H1 (cell line): ENCODE data around the gene INPP4B. TPM values are rescaled to one million over a fixed set of nuclear protein-coding genes. Genes with fewer than 3 reads are reported as not detected.

Experiments used
- ASH2L ChIP-seq: fragments of 200-600, 300-600 bp; sonication (generic); IDR thresholded peaks from one replicate; pipeline ENCODE4 v1.7.1; 2017; ENCODE audit warnings: low read length
- ATF2 ChIP-seq: IDR thresholded peaks from 2 replicates; pipeline ENCODE4 v1.6.1; 2012; ENCODE audit warnings: low read length, inconsistent platforms
- CHD7 ChIP-seq: fragments of 300-600 bp; sonication (generic); IDR thresholded peaks from 2 replicates; pipeline ENCODE4 v1.7.1; 2012; ENCODE audit warnings: low read length, moderate library complexity, mild to moderate bottlenecking, inconsistent platforms; ENCODE audit not compliant: insufficient replicate concordance
- POU5F1 ChIP-seq: IDR thresholded peaks from 2 replicates; pipeline ENCODE4 v1.6.1; 2011; ENCODE audit warnings: low read depth, mild to moderate bottlenecking, low read length, moderate library complexity
- RNF2 ChIP-seq: fragments of 200-900, 300-1000 bp; sonication (generic); IDR thresholded peaks from 2 replicates; pipeline ENCODE4 v1.7.1; 2016; ENCODE audit warnings: borderline replicate concordance, low read depth, mild to moderate bottlenecking, antibody characterized with exemption, low read length; ENCODE audit not compliant: poor library complexity, severe bottlenecking; ENCODE audit errors: missing control alignments
- SRF ChIP-seq: IDR thresholded peaks from 2 replicates; pipeline ENCODE4 v1.6.1; 2011; ENCODE audit warnings: mild to moderate bottlenecking, low read depth, low read length, moderate library complexity
- polyA plus RNA-seq, 7 experiments: library from polyadenylated mRNA; depleted of rRNA in 3 of 7; stranded (reverse) in 5 of 7; unstranded in 2 of 7; fragments of >200 nt in 5 of 7; fragments of 200-250 nt in 2 of 7; gene quantifications; 1 replicate in 5 of 7; 2 replicates in 1 of 7; 4 replicates in 1 of 7; pipeline versions ENCODE4 v1.2.1 to v1.2.3, GENCODE V29; 2011 to 2013; ENCODE audit warnings: missing spikeins in 2 of 7, mixed read lengths in 2 of 7
- total RNA-seq: library from RNA; stranded (reverse); fragmentation: NEBNext Ultra II Directional; extraction: Animal tissue kit (Norgen Biotek cat#: 25700); gene quantifications from 2 replicates; pipeline ENCODE4 v1.2.1, GENCODE V29; 2021

Gene INPP4B
- total and polyA plus RNA-seq, 2 of the 8 experiments (the other 6 are each of a cell fraction or from before 2014, with no cell fraction given): 0.11 to 0.54 TPM

- TF ChIP-seq CHD7 (no peak), POU5F1 (no peak), ATF2 (no peak), ASH2L (no peak), SRF (no peak), RNF2 (no peak)
Observed at GRCh38 chr4:142818476-142818875, 27.6 kb downstream of the INPP4B start (continued).
